GM18511 (cell line): ENCODE data around the gene TSHB.

Experiments
- ATAC-seq: cut with Tn5 transposase; IDR thresholded peaks from one replicate; pipeline ENCODE4 v1.9.1; 2021; ENCODE audit warnings: mild to moderate bottlenecking, moderate library complexity; ENCODE audit not compliant: unreplicated experiment

The TSHB gene

GRCh38 chr1:115059316-115059715, 29.7 kb downstream of the TSHB start:
- ATAC-seq, result no peak

GRCh38 chr1:115060501-115060900, 30.9 kb downstream of the TSHB start:
- ATAC-seq, result no peak

GRCh38 chr1:115062542-115063004, 32.9 kb downstream of the TSHB start:
- ATAC-seq, result peak; percentile 87

GRCh38 chr1:115063228-115063901, 33.7 kb downstream of the TSHB start:
- ATAC-seq, result peak; percentile 58

GRCh38 chr1:115064461-115064860, 34.8 kb downstream of the TSHB start:
- no peak for ATAC-seq

GRCh38 chr1:115065021-115065420, 35.4 kb downstream of the TSHB start:
- ATAC-seq, result no peak

- ATAC-seq, result no peak
These were observed 37.7 kb downstream of the TSHB start for GRCh38 chr1:115067161-115067859.

- ATAC-seq, result no peak
These were observed 39.4 kb downstream of the TSHB start for GRCh38 chr1:115068826-115069585.

- no peak for ATAC-seq
These were observed 40.2 kb downstream of the TSHB start for GRCh38 chr1:115069659-115070308.

GRCh38 chr1:115071012-115071664, 41.5 kb downstream of the TSHB start:
- no peak for ATAC-seq

- no peak for ATAC-seq
These were observed 43.9 kb downstream of the TSHB start for GRCh38 chr1:115073298-115074087.

GRCh38 chr1:115074839-115075534, 45.4 kb downstream of the TSHB start:
- ATAC-seq, result no peak

GRCh38 chr1:115076384-115076915, 46.8 kb downstream of the TSHB start:
- ATAC-seq, result no peak

- no peak for ATAC-seq
These were observed 47.8 kb downstream of the TSHB start for GRCh38 chr1:115077286-115077983.

- no peak for ATAC-seq
These were observed 48.3 kb downstream of the TSHB start for GRCh38 chr1:115077984-115078330.

- ATAC-seq, result no peak
These were observed 49.1 kb downstream of the TSHB start for GRCh38 chr1:115078708-115079107.

GRCh38 chr1:115082949-115083348, 53.3 kb downstream of the TSHB start:
- no peak for ATAC-seq
